H1 (cell line): ENCODE measurements around the gene TBC1D10A. TPM values are rescaled to one million over a fixed set of nuclear protein-coding genes. Genes with fewer than 3 reads are reported as not detected.

Experiments
- CTCF ChIA-PET: fragments of 300-600 bp; sonication (Branson Sonifier 250); formaldehyde crosslinking; loops from one replicate; lab custom pipeline; 2021; ENCODE audit not compliant: partially characterized antibody; lab: Charles Lee
- POLR2A ChIA-PET: fragments of 300-600 bp; sonication (Branson Sonifier 250); formaldehyde crosslinking; loops from one replicate; lab custom pipeline; 2021; ENCODE audit warnings: inconsistent platforms; ENCODE audit not compliant: partially characterized antibody; lab: Charles Lee
- DNase-seq, 2 experiments: peaks; one replicate each; pipeline versions ENCODE4 v3.0.0 to v3.0.0-alpha.2; 2010 to 2022; ENCODE audit warnings: low spot score in 2 of 2, low read depth in 1 of 2, mixed read lengths in 1 of 2
- FAIRE-seq: peaks from 2 replicates; lab custom pipeline; 2011; peaks lifted over from hg19 to GRCh38; lab: Jason Lieb, UNC
- H2AFZ ChIP-seq: 2 replicates; pipeline ENCODE4 v1.8.1; 2012; ENCODE audit warnings: low read length, inconsistent platforms
- H2AK5ac ChIP-seq: 2 replicates; pipeline ENCODE4 v1.6.1; 2013; ENCODE audit warnings: low read depth, low read length
- H2BK120ac ChIP-seq: replicated peaks from 2 replicates; pipeline ENCODE3; 2013; ENCODE audit warnings: low read depth, low read length, inconsistent platforms
- H2BK12ac ChIP-seq: 2 replicates; pipeline ENCODE4 v1.6.1; 2013; ENCODE audit warnings: low read depth, low read length
- H2BK15ac ChIP-seq: 2 replicates; pipeline ENCODE4 v1.6.1; 2013; ENCODE audit warnings: low read length
- H2BK20ac ChIP-seq: 2 replicates; pipeline ENCODE4 v1.6.1; 2013; ENCODE audit warnings: low read length
- H2BK5ac ChIP-seq: 2 replicates; pipeline ENCODE4 v1.6.1; 2013; ENCODE audit warnings: low read depth, low read length
- H3K14ac ChIP-seq: 2 replicates; pipeline ENCODE4 v1.6.1; 2013; ENCODE audit warnings: inconsistent platforms; ENCODE audit not compliant: insufficient read length
- H3K18ac ChIP-seq: 2 replicates; pipeline ENCODE4 v1.6.1; 2013; ENCODE audit warnings: low read length; ENCODE audit errors: extremely low read depth
- H3K23ac ChIP-seq: 2 replicates; pipeline ENCODE4 v1.6.1; 2013; ENCODE audit warnings: inconsistent platforms; ENCODE audit not compliant: insufficient read length
- H3K23me2 ChIP-seq: 2 replicates; pipeline ENCODE4 v1.6.1; 2013; ENCODE audit warnings: low read depth, low read length
- H3K27ac ChIP-seq: 2 replicates; pipeline ENCODE4 v1.6.1; 2011; ENCODE audit warnings: low read depth, low read length, inconsistent platforms
- H3K27me3 ChIP-seq, 4 experiments: replicated peaks in 1 of 4; 1 replicate in 1 of 4; 2 replicates in 3 of 4; pipeline versions ENCODE4 v1.6.1 to v1.8.1; 2011 to 2013; ENCODE audit warnings: low read length in 3 of 4, mild to moderate bottlenecking in 3 of 4, inconsistent platforms in 2 of 4, mixed read lengths in 2 of 4, moderate library complexity in 1 of 4; ENCODE audit not compliant: control insufficient read depth in 3 of 4, insufficient read depth in 3 of 4; ENCODE audit errors: extremely low read depth in 1 of 4
- H3K36me3 ChIP-seq, 4 experiments: 2 replicates each; pipeline versions ENCODE4 v1.6.1 to v1.8.1; 2011 to 2013; ENCODE audit warnings: mild to moderate bottlenecking in 4 of 4, low read length in 3 of 4, moderate library complexity in 2 of 4, control low read depth in 1 of 4, inconsistent platforms in 1 of 4; ENCODE audit not compliant: insufficient read depth in 4 of 4, control insufficient read depth in 2 of 4
- H3K4ac ChIP-seq: replicated peaks from 2 replicates; pipeline ENCODE3; 2013; ENCODE audit warnings: low read length, low read depth, mixed read lengths, inconsistent platforms; ENCODE audit not compliant: insufficient read length
- H3K4me1 ChIP-seq, 4 experiments: replicated peaks in 1 of 4; 1 replicate in 1 of 4; 2 replicates in 3 of 4; pipeline versions ENCODE4 v1.6.1 to v1.8.1; 2011 to 2013; ENCODE audit warnings: low read length in 3 of 4, inconsistent platforms in 2 of 4, mixed read lengths in 1 of 4; ENCODE audit not compliant: insufficient read depth in 4 of 4, control insufficient read depth in 3 of 4
- H3K4me2 ChIP-seq, 2 experiments: 2 replicates each; pipeline versions ENCODE4 v1.6.1 to v1.8.1; 2011 to 2013; ENCODE audit warnings: low read depth in 2 of 2, low read length in 2 of 2, control low read depth in 1 of 2, inconsistent platforms in 1 of 2, mild to moderate bottlenecking in 1 of 2; ENCODE audit not compliant: insufficient read depth in 1 of 2
- H3K4me3 ChIP-seq, 4 experiments: fragments of 200-600, 300-600 bp in 1 of 4; sonication (generic), shearing (Covaris generic), sonication (Bioruptor Twin) in 1 of 4; 2 replicates each; pipeline versions ENCODE4 v1.5.1 to v1.8.1; 2011 to 2016; ENCODE audit warnings: low read length in 4 of 4, low read depth in 3 of 4, control low read depth in 2 of 4, inconsistent platforms in 2 of 4, mild to moderate bottlenecking in 2 of 4, mixed read lengths in 1 of 4, moderate library complexity in 1 of 4; ENCODE audit not compliant: insufficient read depth in 2 of 4; ENCODE audit errors: extremely low read depth in 1 of 4
- H3K56ac ChIP-seq: replicated peaks from 2 replicates; pipeline ENCODE3; 2013; ENCODE audit warnings: low read depth, mild to moderate bottlenecking, mixed read lengths, low read length, inconsistent platforms; ENCODE audit not compliant: insufficient read length
- H3K79me1 ChIP-seq: 2 replicates; pipeline ENCODE4 v1.6.1; 2013; ENCODE audit warnings: low read depth, low read length, control low read depth
- H3K79me2 ChIP-seq, 2 experiments: 2 replicates each; pipeline versions ENCODE4 v1.6.1 to v1.8.1; 2012 to 2013; ENCODE audit warnings: low read length in 2 of 2, mild to moderate bottlenecking in 2 of 2, inconsistent platforms in 1 of 2; ENCODE audit not compliant: insufficient read depth in 2 of 2, control insufficient read depth in 1 of 2
- H3K9ac ChIP-seq, 4 experiments: replicated peaks in 1 of 4; 1 replicate in 1 of 4; 2 replicates in 3 of 4; pipeline versions ENCODE4 v1.6.1 to v1.8.1; 2011 to 2013; ENCODE audit warnings: low read depth in 3 of 4, low read length in 3 of 4, control low read depth in 2 of 4, mild to moderate bottlenecking in 2 of 4, moderate library complexity in 2 of 4, inconsistent platforms in 1 of 4; ENCODE audit errors: extremely low read depth in 1 of 4
- H3K9me3 ChIP-seq, 2 experiments: 2 replicates each; pipeline versions ENCODE4 v1.6.1 to v1.8.1; 2012 to 2013; ENCODE audit warnings: mild to moderate bottlenecking in 2 of 2, moderate library complexity in 2 of 2, control low read depth in 1 of 2, inconsistent platforms in 1 of 2, low read depth in 1 of 2, low read length in 1 of 2, mixed read lengths in 1 of 2; ENCODE audit not compliant: insufficient read depth in 2 of 2
- H4K20me1 ChIP-seq, 2 experiments: replicated peaks in 1 of 2; 2 replicates each; pipeline versions ENCODE3 to v1.8.1; 2011 to 2013; ENCODE audit warnings: inconsistent platforms in 2 of 2, low read length in 2 of 2, mild to moderate bottlenecking in 1 of 2; ENCODE audit not compliant: insufficient read depth in 2 of 2, control insufficient read depth in 1 of 2
- H4K5ac ChIP-seq: 2 replicates; pipeline ENCODE4 v1.6.1; 2013; ENCODE audit warnings: low read length, low read depth, mixed read lengths, inconsistent platforms; ENCODE audit not compliant: insufficient read length
- H4K8ac ChIP-seq: 2 replicates; pipeline ENCODE4 v1.8.0; 2013; ENCODE audit warnings: mild to moderate bottlenecking, moderate library complexity, low read length, inconsistent platforms; ENCODE audit not compliant: insufficient read depth; ENCODE audit errors: extremely low read depth
- H4K91ac ChIP-seq: replicated peaks from 2 replicates; pipeline ENCODE3; 2013; ENCODE audit warnings: low read length, mixed read lengths, inconsistent platforms; ENCODE audit not compliant: insufficient read length
- JUN ChIP-seq: IDR thresholded peaks from 2 replicates; pipeline ENCODE4 v1.6.1; 2011; ENCODE audit warnings: low read depth, mild to moderate bottlenecking, improper control_type of control experiment, low read length
- NRF1 ChIP-seq: IDR thresholded peaks from 2 replicates; pipeline ENCODE4 v1.6.1; 2011; ENCODE audit warnings: mild to moderate bottlenecking, low read depth, low read length, improper control_type of control experiment
- RNF2 ChIP-seq: fragments of 200-900, 300-1000 bp; sonication (generic); IDR thresholded peaks from 2 replicates; pipeline ENCODE4 v1.7.1; 2016; ENCODE audit warnings: borderline replicate concordance, low read depth, mild to moderate bottlenecking, antibody characterized with exemption, low read length; ENCODE audit not compliant: poor library complexity, severe bottlenecking; ENCODE audit errors: missing control alignments
- TCF12 ChIP-seq: IDR thresholded peaks from 2 replicates; pipeline ENCODE4 v1.6.1; 2011; ENCODE audit warnings: low read depth, mild to moderate bottlenecking, low read length
- WGBS, 2 experiments: shearing (Covaris generic) in 1 of 2; methylation state at CpG; one replicate each; pipeline versions ENCODE4 v1.1.6 to v1.1.7; 2013 to 2015; ENCODE audit warnings: low lambda C conversion rate in 2 of 2, mixed read lengths in 2 of 2, inconsistent platforms in 1 of 2, low coverage in 1 of 2, missing lambda C conversion rate in 1 of 2; ENCODE audit not compliant: insufficient replicate concordance in 2 of 2, insufficient coverage in 1 of 2, insufficient read length in 1 of 2; ENCODE audit errors: extremely low coverage in 1 of 2, missing lambda C conversion rate in 1 of 2; 5-methylcytosine and 5-hydroxymethylcytosine counted together
- polyA plus RNA-seq, 7 experiments: library from polyadenylated mRNA; depleted of rRNA in 3 of 7; stranded (reverse) in 5 of 7; unstranded in 2 of 7; fragments of >200 nt in 5 of 7; fragments of 200-250 nt in 2 of 7; gene quantifications; 1 replicate in 5 of 7; 2 replicates in 1 of 7; 4 replicates in 1 of 7; pipeline versions ENCODE4 v1.2.1 to v1.2.3, GENCODE V29; 2011 to 2013; ENCODE audit warnings: missing spikeins in 2 of 7, mixed read lengths in 2 of 7
- total RNA-seq: library from RNA; stranded (reverse); fragmentation: NEBNext Ultra II Directional; extraction: Animal tissue kit (Norgen Biotek cat#: 25700); gene quantifications from 2 replicates; pipeline ENCODE4 v1.2.1, GENCODE V29; 2021

Gene TBC1D10A
- total and polyA plus RNA-seq, 2 of the 8 experiments (the other 6 are each of a cell fraction or from before 2014, with no cell fraction given): 5.4 to 7.0 TPM

DNA sequence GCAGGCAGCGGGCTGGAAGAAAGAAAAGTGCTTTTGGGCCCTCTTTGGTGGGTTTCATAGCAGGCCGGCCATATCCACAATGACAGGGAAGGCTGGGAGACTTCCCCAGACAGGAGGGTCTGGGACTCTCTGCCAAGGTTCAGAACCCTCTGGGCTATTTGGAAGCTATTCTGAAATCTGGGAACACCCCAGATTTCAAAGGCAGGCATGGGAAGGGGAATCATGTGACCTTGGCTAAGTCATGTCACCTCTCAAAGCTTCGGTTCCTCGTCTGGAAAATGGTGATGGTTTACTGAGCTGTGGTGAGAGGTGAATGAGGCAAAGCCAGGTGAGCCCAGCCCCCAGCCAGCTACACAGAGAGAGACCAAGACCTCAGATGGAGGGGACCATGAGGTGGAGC is 42.1 kb downstream of the TBC1D10A start:
- Histone ChIP-seq H3K27me3 (no peaks in the 10 kb centered on the region), H4K8ac (no peak overlapping the region), H3K4me2 (no peak overlapping the region), H2BK12ac (no peak overlapping the region), H3K36me3 (no peaks in the 10 kb centered on the region), H3K4ac (no peak overlapping the region), H2AK5ac (no peak overlapping the region), H2AFZ (no peak overlapping the region), H4K5ac (no peak overlapping the region), H3K14ac (no peak overlapping the region), H3K56ac (no peak overlapping the region), H3K79me2 (no peaks in the 10 kb centered on the region), H2BK120ac (no peak overlapping the region)
- CTCF ChIA-PET: interaction anchor here (1.7 to 9.1 kb wide), 4 partner anchors 13 to 142 kb away, joined by 4 to 203 read pairs (median 6); partner anchors contain the start of gene TBC1D10A
- DNase-seq: no peak
- no peak for TF ChIP-seq RNF2
- no peak for TF ChIP-seq NRF1
- no peak for TF ChIP-seq JUN
- TF ChIP-seq TCF12: no peak
- TF ChIP-seq, all 59 proteins: peak for 0
- FAIRE-seq: no peak
- Histone ChIP-seq H3K4me1 (peaks cover 0 to 9% (median 6%) of the 10 kb centered on the region in 4 experiments; a peak in 6 of 7 replicates), H3K4me3 (no peak overlapping the region), H3K18ac (no peak overlapping the region), H4K20me1 (peaks cover 0 to 4% of the 10 kb centered on the region in 2 experiments), H3K23ac (no peak overlapping the region), H3K9ac (no peak overlapping the region), H3K9me3 (no peaks in the 10 kb centered on the region), H2BK15ac (no peak overlapping the region), H4K91ac (no peak overlapping the region), H2BK20ac (no peak overlapping the region), H3K27ac (no peak overlapping the region), H2BK5ac (no peak overlapping the region), H3K79me1 (no peaks in the 10 kb centered on the region), H3K23me2 (peaks cover 10% of the 10 kb centered on the region; the same call in 1 of the 2 replicates)
- 91% methylated on average over 4 of the region's 4 CpGs; no CpG with 5 or more reads in 1 of the 2 experiments for WGBS, 2 experiments
- POLR2A ChIA-PET: no interaction called here
